IMR-90 (cell line): Measurements from ENCODE around the gene CD300H. TPM values are rescaled to one million over a fixed set of nuclear protein-coding genes. Genes with fewer than 3 reads are reported as not detected.

Source experiments
- ATAC-seq: fragments of 200-7000 bp; cut with Tn5 transposase; 2 replicates; pipeline ENCODE4 v1.9.1; 2020; ENCODE audit warnings: low read depth, mild to moderate bottlenecking, moderate library complexity
- BruUV-seq: library from RNA; stranded (reverse); fragments of 400-500 nt; replicated peaks from 2 replicates; lab custom pipeline; 2021; lab: Mats Ljungman, UMichigan
- CTCF ChIA-PET: fragments of 300-600 bp; formaldehyde crosslinking; extraction: SDS; loops from one replicate; lab custom pipeline; 2021; ENCODE audit warnings: antibody characterized with exemption; lab: Yijun Ruan, JAX
- POLR2A ChIA-PET: fragments of 300-600 bp; sonication (Branson Sonifier 250); formaldehyde crosslinking; loops from one replicate; lab custom pipeline; 2022; ENCODE audit warnings: antibody characterized with exemption; ENCODE audit not compliant: unreplicated experiment; lab: Charles Lee
- DNase-seq: peaks from one replicate; pipeline ENCODE4 v3.0.0; 2013
- H2AFZ ChIP-seq: replicated peaks from 2 replicates; pipeline ENCODE3; 2013; ENCODE audit warnings: low read length, mild to moderate bottlenecking; ENCODE audit not compliant: poor library complexity
- H2AK5ac ChIP-seq: 2 replicates; pipeline ENCODE4 v1.6.1; 2013; ENCODE audit warnings: low read depth, low read length, inconsistent platforms
- H2AK9ac ChIP-seq: replicated peaks from 2 replicates; pipeline ENCODE3; 2013; ENCODE audit warnings: mild to moderate bottlenecking, low read depth, low read length, moderate library complexity; ENCODE audit not compliant: poor library complexity
- H2BK120ac ChIP-seq: 2 replicates; pipeline ENCODE4 v1.6.1; 2013; ENCODE audit warnings: low read depth, low read length, inconsistent platforms
- H2BK15ac ChIP-seq: 3 replicates; pipeline ENCODE4 v1.6.1; 2013; ENCODE audit warnings: low read depth, low read length, inconsistent platforms
- H2BK20ac ChIP-seq: 2 replicates; pipeline ENCODE4 v1.6.1; 2013; ENCODE audit warnings: low read depth, mild to moderate bottlenecking, inconsistent platforms, low read length, moderate library complexity
- H2BK5ac ChIP-seq: 2 replicates; pipeline ENCODE4 v1.6.1; 2013; ENCODE audit warnings: mild to moderate bottlenecking, low read depth, low read length, inconsistent platforms; ENCODE audit not compliant: poor library complexity, severe bottlenecking
- H3K14ac ChIP-seq: replicated peaks from 2 replicates; pipeline ENCODE4 v1.6.1; 2013; ENCODE audit warnings: low read depth, low read length, inconsistent platforms
- H3K18ac ChIP-seq: 2 replicates; pipeline ENCODE4 v1.6.1; 2013; ENCODE audit warnings: low read depth, low read length, control low read depth
- H3K23ac ChIP-seq: 2 replicates; pipeline ENCODE4 v1.6.1; 2013; ENCODE audit warnings: low read depth, low read length, inconsistent platforms
- H3K27ac ChIP-seq: 2 replicates; pipeline ENCODE4 v1.5.1; 2013; ENCODE audit warnings: mild to moderate bottlenecking, control low read depth, low read length; ENCODE audit not compliant: insufficient read depth
- H3K27me3 ChIP-seq: 2 replicates; pipeline ENCODE4 v1.6.1; 2013; ENCODE audit warnings: low read length; ENCODE audit not compliant: control insufficient read depth, insufficient read depth
- H3K36me3 ChIP-seq: 2 replicates; pipeline ENCODE4 v1.6.1; 2013; ENCODE audit warnings: low read length, mixed read lengths; ENCODE audit not compliant: control insufficient read depth, insufficient read depth
- H3K4ac ChIP-seq: 2 replicates; pipeline ENCODE4 v1.6.1; 2013; ENCODE audit warnings: low read depth, low read length, inconsistent platforms
- H3K4me1 ChIP-seq: 2 replicates; pipeline ENCODE4 v1.6.1; 2013; ENCODE audit warnings: low read length, mixed read lengths; ENCODE audit not compliant: control insufficient read depth, insufficient read depth
- H3K4me2 ChIP-seq: 2 replicates; pipeline ENCODE4 v1.6.1; 2013; ENCODE audit warnings: low read depth, mild to moderate bottlenecking, control low read depth, low read length, moderate library complexity
- H3K4me3 ChIP-seq: 2 replicates; pipeline ENCODE4 v1.5.1; 2013; ENCODE audit warnings: low read depth, mild to moderate bottlenecking, control low read depth, low read length, moderate library complexity; ENCODE audit not compliant: insufficient read depth
- H3K56ac ChIP-seq: 2 replicates; pipeline ENCODE4 v1.6.1; 2013; ENCODE audit warnings: low read length, inconsistent platforms; ENCODE audit not compliant: insufficient read depth; ENCODE audit errors: extremely low read depth
- H3K79me1 ChIP-seq, 2 experiments: 2 replicates each; pipeline ENCODE4 v1.6.1; 2013; ENCODE audit warnings: low read length in 2 of 2, inconsistent platforms in 1 of 2, low read depth in 1 of 2
- H3K9ac ChIP-seq: 2 replicates; pipeline ENCODE4 v1.6.1; 2013; ENCODE audit warnings: low read depth, low read length, control low read depth
- H3K9me1 ChIP-seq: 2 replicates; pipeline ENCODE4 v1.6.1; 2013; ENCODE audit warnings: low read length, inconsistent platforms; ENCODE audit not compliant: insufficient read depth
- H3K9me3 ChIP-seq: 2 replicates; pipeline ENCODE4 v1.6.1; 2013; ENCODE audit warnings: low read length; ENCODE audit not compliant: control insufficient read depth, insufficient read depth
- H4K20me1 ChIP-seq: 2 replicates; pipeline ENCODE4 v1.6.1; 2013; ENCODE audit warnings: low read length, inconsistent platforms; ENCODE audit not compliant: insufficient read depth
- H4K5ac ChIP-seq: 2 replicates; pipeline ENCODE4 v1.6.1; 2013; ENCODE audit warnings: mild to moderate bottlenecking, low read depth, low read length, control low read depth
- H4K8ac ChIP-seq, 2 experiments: 2 replicates each; pipeline ENCODE4 v1.6.1; 2013; ENCODE audit warnings: low read depth in 2 of 2, low read length in 2 of 2, control low read depth in 1 of 2, inconsistent platforms in 1 of 2
- H4K91ac ChIP-seq: 2 replicates; pipeline ENCODE4 v1.6.1; 2013; ENCODE audit warnings: low read depth, low read length, inconsistent platforms; ENCODE audit not compliant: insufficient read depth
- BHLHE40 ChIP-seq: fragments of 150-350 bp; IDR thresholded peaks from 2 replicates; pipeline ENCODE4 v1.6.1; 2016; ENCODE audit warnings: mild to moderate bottlenecking, low read depth, low read length
- CEBPB ChIP-seq: IDR thresholded peaks from 2 replicates; pipeline ENCODE4 v1.6.1; 2012; ENCODE audit warnings: low read depth, low read length, improper control_type of control experiment
- MAFK ChIP-seq: IDR thresholded peaks from 2 replicates; pipeline ENCODE4 v1.6.1; 2012; ENCODE audit warnings: low read depth, low read length, improper control_type of control experiment
- MAZ ChIP-seq: IDR thresholded peaks from 2 replicates; pipeline ENCODE4 v1.6.1; 2012; ENCODE audit warnings: low read depth, mild to moderate bottlenecking, low read length, improper control_type of control experiment, moderate library complexity, borderline replicate concordance
- POLR2A ChIP-seq: IDR thresholded peaks from 2 replicates; pipeline ENCODE4 v1.6.1; 2012; ENCODE audit warnings: mild to moderate bottlenecking, low read depth, low read length
- RAD21 ChIP-seq: IDR thresholded peaks from 2 replicates; pipeline ENCODE4 v1.6.1; 2012; ENCODE audit warnings: low read length, improper control_type of control experiment
- WGBS, 2 experiments: methylation state at CpG; one replicate each; pipeline versions ENCODE4 v1.1.5 to v1.1.7; 2013; ENCODE audit warnings: missing lambda C conversion rate in 2 of 2; ENCODE audit not compliant: insufficient read length in 1 of 2; ENCODE audit errors: extremely low coverage in 2 of 2; 5-methylcytosine and 5-hydroxymethylcytosine counted together
- dilution Hi-C: fragments of 300-500 bp; cut with HindIII; formaldehyde crosslinking; loops from one replicate; pipeline ENCODE4 v1.14.3; 2018; ENCODE audit warnings: low sequenced_read_pairs; ENCODE audit not compliant: unreplicated experiment
- in situ Hi-C: fragments of 300-500 bp; cut with MboI; formaldehyde crosslinking; loops from 3 replicates; pipeline ENCODE4 v1.14.3; 2019; ENCODE audit warnings: low sequenced_read_pairs, inconsistent platforms, mixed read lengths
- intact Hi-C: fragments of 100-400 bp; cut with micrococcal nuclease; formaldehyde crosslinking; loops from 2 replicates; pipeline ENCODE4 v1.10.0; 2022
- polyA plus RNA-seq, 3 experiments: library from polyadenylated mRNA; depleted of rRNA; stranded (reverse); fragments of >200 nt; gene quantifications; 2 replicates each; pipeline ENCODE4 v1.2.3, GENCODE V29; 2012; ENCODE audit warnings: low replicate concordance in 1 of 3
- total RNA-seq: library from RNA; depleted of rRNA; stranded (reverse); fragments of >200 nt; gene quantifications from 2 replicates; pipeline ENCODE4 v1.2.3, GENCODE V29; 2012
- TF ChIP-seq, protein P1 (sequence below): fragments of 150-350 bp; IDR thresholded peaks from 2 replicates; pipeline ENCODE4 v1.6.1; 2017; ENCODE audit warnings: mild to moderate bottlenecking, antibody characterized with exemption, low read length, low read depth
- TF ChIP-seq, protein P2 (sequence below): fragments of 150-350 bp; IDR thresholded peaks from 2 replicates; pipeline ENCODE4 v1.6.1; 2016; ENCODE audit warnings: low read depth, mild to moderate bottlenecking, low read length, moderate library complexity, borderline replicate concordance

Gene CD300H
- total and polyA plus RNA-seq, 2 of the 4 experiments (the other 2 are of a cell fraction) = not detected

DNA sequence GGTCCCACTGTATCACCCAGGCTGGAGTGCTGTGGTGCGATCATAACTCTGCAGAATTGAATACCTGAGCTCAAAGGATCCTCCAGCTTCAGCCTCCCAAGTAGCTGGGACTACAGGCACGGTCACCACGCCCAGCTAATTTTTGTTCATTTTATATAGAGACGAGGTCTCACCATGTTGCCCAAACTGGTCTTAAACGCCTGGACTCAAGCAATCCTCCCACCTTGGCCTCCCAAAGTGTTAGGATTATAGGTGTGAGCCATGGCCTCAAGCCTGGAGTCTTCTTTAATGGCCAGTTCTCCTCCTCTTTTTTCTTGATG is 36.5 kb downstream of the CD300H start:
- H2BK15ac ChIP-seq = no peak overlapping the region
- BruUV-seq = no TSS peak
- no peak overlapping the region for H2AK9ac ChIP-seq
- H3K14ac ChIP-seq = no peak overlapping the region
- no peak overlapping the region for H3K9ac ChIP-seq
- H3K4me1 ChIP-seq = no peaks in the 10 kb centered on the region
- no peak overlapping the region for H3K56ac ChIP-seq
- no peak overlapping the region for H3K27ac ChIP-seq
- ChIA-PET POLR2A (no interaction called here), CTCF (no interaction called here)
- H2BK20ac ChIP-seq = no peak overlapping the region
- H4K5ac ChIP-seq = no peak overlapping the region
- H3K27me3 ChIP-seq = no peaks in the 10 kb centered on the region
- no peak overlapping the region for H2AK5ac ChIP-seq
- H3K18ac ChIP-seq = no peak overlapping the region
- H3K4ac ChIP-seq = no peak overlapping the region
- no peak overlapping the region for H4K8ac ChIP-seq
- TF ChIP-seq MAZ = no peak
- TF ChIP-seq POLR2A = no peak
- TF ChIP-seq RAD21 = no peak
- no peak for TF ChIP-seq MAFK
- TF ChIP-seq, protein P1, sequence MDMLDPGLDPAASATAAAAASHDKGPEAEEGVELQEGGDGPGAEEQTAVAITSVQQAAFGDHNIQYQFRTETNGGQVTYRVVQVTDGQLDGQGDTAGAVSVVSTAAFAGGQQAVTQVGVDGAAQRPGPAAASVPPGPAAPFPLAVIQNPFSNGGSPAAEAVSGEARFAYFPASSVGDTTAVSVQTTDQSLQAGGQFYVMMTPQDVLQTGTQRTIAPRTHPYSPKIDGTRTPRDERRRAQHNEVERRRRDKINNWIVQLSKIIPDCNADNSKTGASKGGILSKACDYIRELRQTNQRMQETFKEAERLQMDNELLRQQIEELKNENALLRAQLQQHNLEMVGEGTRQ = no peak
- TF ChIP-seq, protein P2, sequence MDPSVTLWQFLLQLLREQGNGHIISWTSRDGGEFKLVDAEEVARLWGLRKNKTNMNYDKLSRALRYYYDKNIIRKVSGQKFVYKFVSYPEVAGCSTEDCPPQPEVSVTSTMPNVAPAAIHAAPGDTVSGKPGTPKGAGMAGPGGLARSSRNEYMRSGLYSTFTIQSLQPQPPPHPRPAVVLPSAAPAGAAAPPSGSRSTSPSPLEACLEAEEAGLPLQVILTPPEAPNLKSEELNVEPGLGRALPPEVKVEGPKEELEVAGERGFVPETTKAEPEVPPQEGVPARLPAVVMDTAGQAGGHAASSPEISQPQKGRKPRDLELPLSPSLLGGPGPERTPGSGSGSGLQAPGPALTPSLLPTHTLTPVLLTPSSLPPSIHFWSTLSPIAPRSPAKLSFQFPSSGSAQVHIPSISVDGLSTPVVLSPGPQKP = no peak
- TF ChIP-seq CEBPB = no peak
- no peak for TF ChIP-seq BHLHE40
- no peak overlapping the region for H4K91ac ChIP-seq
- ATAC-seq (no peak), DNase-seq (no peak)
- no peaks in the 10 kb centered on the region for H4K20me1 ChIP-seq
- no peaks in the 10 kb centered on the region for H3K36me3 ChIP-seq
- in situ Hi-C loops (no loop called here), intact Hi-C loops (no loop called here), dilution Hi-C loops (no loop called here)
- H3K79me1 ChIP-seq = no peaks in the 10 kb centered on the region
- no peaks in the 10 kb centered on the region for H3K9me1 ChIP-seq
- WGBS, 2 experiments = 60% methylated on average over 1 of the region's 5 CpGs; no CpG with 5 or more reads in 1 of the 2 experiments
- no peak overlapping the region for H2BK5ac ChIP-seq
- H3K4me3 ChIP-seq = no peak overlapping the region
- H2BK120ac ChIP-seq = no peak overlapping the region
- H3K23ac ChIP-seq = no peak overlapping the region
- peaks cover 32% of the 10 kb centered on the region for H3K9me3 ChIP-seq
- no peak overlapping the region for H3K4me2 ChIP-seq
- no peak overlapping the region for H2AFZ ChIP-seq
